Kidney epithelial cell (primary cell): ENCODE results near the gene IGSF9. TPM values are rescaled to one million over a fixed set of nuclear protein-coding genes. Genes with fewer than 3 reads are reported as not detected.

Experiments used
- DNase-seq: peaks from one replicate; pipeline ENCODE4 v3.0.0-alpha.2; 2010; ENCODE audit warnings: low read depth
- H3K27me3 ChIP-seq: 2 replicates; pipeline ENCODE4 v1.6.0; 2011; ENCODE audit warnings: low read length; ENCODE audit not compliant: control insufficient read depth, insufficient read depth
- H3K36me3 ChIP-seq: 2 replicates; pipeline ENCODE4 v1.5.1; 2011; ENCODE audit warnings: low read length; ENCODE audit not compliant: control insufficient read depth, insufficient read depth
- H3K4me3 ChIP-seq: 2 replicates; pipeline ENCODE4 v1.5.1; 2011; ENCODE audit warnings: low read depth, mild to moderate bottlenecking, control low read depth, low read length
- total RNA-seq: library from RNA; depleted of rRNA; stranded (reverse); fragments of >200 nt; gene quantifications from 2 replicates; pipeline ENCODE4 v1.2.3, GENCODE V29; 2015
- TF ChIP-seq, protein P1 (sequence below): IDR thresholded peaks from 2 replicates; pipeline ENCODE4 v1.5.1; 2011; ENCODE audit warnings: mild to moderate bottlenecking, moderate library complexity, low read length, control low read depth, inconsistent platforms; ENCODE audit not compliant: insufficient read depth, poor library complexity, severe bottlenecking

The IGSF9 gene
- total RNA-seq, 1 donor from 2014 or later = 1.7 TPM

DNA sequence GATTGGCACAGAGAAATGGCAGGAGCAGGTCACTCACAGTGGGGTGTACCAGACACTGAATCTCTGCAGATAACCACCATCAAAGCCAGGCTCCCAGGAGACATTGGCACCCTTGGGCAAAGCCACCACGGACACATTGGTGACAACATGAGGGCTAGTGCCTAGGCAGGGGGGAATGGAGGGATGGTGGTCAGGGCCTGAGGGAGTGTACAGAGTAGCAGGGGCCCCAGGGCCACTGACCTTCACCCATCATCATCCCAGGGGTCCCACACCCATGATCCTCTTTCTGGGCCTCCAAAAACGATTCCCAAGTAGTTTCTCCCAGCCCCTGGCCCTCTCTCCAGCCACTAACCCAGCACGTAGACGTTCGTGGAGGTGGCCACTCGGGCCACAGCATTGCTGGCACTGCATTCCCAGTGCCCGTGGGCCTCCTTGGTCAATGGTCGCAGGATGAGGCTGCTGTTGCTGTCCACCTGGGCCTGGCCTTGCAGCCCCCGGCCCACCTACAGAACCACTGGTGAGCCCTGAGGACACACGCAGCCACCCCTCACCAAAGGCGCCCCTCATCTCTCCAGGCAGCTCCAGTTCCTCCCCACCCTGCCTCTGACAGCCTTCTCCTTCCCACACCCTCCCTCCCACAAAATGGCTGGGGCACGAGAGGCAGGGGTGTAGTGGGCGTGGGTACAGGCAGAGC, 14.2 kb downstream of the IGSF9 start:
- Histone ChIP-seq H3K27me3 (no peaks in the 10 kb centered on the region), H3K4me3 (no peak overlapping the region), H3K36me3 (no peaks in the 10 kb centered on the region)
- TF ChIP-seq, protein P1, sequence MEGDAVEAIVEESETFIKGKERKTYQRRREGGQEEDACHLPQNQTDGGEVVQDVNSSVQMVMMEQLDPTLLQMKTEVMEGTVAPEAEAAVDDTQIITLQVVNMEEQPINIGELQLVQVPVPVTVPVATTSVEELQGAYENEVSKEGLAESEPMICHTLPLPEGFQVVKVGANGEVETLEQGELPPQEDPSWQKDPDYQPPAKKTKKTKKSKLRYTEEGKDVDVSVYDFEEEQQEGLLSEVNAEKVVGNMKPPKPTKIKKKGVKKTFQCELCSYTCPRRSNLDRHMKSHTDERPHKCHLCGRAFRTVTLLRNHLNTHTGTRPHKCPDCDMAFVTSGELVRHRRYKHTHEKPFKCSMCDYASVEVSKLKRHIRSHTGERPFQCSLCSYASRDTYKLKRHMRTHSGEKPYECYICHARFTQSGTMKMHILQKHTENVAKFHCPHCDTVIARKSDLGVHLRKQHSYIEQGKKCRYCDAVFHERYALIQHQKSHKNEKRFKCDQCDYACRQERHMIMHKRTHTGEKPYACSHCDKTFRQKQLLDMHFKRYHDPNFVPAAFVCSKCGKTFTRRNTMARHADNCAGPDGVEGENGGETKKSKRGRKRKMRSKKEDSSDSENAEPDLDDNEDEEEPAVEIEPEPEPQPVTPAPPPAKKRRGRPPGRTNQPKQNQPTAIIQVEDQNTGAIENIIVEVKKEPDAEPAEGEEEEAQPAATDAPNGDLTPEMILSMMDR = no peak
- DNase-seq = no peak

DNA sequence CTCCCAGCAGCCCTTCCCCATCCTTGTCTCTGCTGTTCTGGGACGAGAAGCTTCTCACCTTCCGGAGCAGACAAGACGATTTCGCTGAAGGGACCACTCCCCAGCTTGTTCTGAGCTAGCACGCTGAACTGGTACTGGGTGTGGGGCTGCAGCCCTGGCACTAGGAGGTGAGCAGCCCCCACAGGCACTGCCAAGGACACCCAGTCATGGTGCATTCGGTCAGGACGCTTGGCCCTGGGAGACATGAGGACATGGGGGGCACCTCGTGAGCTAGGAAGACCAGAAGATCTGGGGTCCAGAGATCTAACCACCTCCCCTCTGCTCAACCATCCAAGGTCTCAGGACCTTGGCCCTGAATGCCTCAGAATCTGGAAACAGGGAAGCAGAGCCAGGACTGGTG, 14.8 kb downstream of the IGSF9 start:
- Histone ChIP-seq H3K36me3 (no peaks in the 10 kb centered on the region), H3K27me3 (no peaks in the 10 kb centered on the region), H3K4me3 (no peak overlapping the region)
- no peak for DNase-seq
- TF ChIP-seq, protein P1 = no peak

DNA sequence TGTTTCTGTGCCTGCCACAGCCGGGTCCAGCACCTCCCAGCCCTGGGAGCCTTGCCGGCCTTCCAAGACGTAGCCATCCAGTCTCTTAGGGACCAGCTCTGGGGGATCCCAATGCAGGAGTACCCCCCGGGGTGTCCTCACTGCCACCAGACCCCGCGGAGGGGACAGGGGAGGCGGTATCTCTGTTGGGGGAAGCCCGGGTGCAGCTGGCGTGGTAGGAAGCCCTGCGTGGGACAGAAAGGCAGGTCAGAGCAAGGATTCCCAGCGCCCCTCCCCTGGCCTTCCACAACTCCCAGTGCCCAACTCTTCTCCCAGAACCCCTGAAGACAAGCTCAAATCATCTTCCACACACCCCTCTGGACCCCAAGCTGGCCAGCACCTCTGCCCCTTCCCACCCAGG, 15.2 kb downstream of the IGSF9 start:
- TF ChIP-seq, protein P1 = no peak
- no peaks in the 10 kb centered on the region for H3K27me3 ChIP-seq
- no peaks in the 10 kb centered on the region for H3K36me3 ChIP-seq
- no peak overlapping the region for H3K4me3 ChIP-seq
- no peak for DNase-seq

DNA sequence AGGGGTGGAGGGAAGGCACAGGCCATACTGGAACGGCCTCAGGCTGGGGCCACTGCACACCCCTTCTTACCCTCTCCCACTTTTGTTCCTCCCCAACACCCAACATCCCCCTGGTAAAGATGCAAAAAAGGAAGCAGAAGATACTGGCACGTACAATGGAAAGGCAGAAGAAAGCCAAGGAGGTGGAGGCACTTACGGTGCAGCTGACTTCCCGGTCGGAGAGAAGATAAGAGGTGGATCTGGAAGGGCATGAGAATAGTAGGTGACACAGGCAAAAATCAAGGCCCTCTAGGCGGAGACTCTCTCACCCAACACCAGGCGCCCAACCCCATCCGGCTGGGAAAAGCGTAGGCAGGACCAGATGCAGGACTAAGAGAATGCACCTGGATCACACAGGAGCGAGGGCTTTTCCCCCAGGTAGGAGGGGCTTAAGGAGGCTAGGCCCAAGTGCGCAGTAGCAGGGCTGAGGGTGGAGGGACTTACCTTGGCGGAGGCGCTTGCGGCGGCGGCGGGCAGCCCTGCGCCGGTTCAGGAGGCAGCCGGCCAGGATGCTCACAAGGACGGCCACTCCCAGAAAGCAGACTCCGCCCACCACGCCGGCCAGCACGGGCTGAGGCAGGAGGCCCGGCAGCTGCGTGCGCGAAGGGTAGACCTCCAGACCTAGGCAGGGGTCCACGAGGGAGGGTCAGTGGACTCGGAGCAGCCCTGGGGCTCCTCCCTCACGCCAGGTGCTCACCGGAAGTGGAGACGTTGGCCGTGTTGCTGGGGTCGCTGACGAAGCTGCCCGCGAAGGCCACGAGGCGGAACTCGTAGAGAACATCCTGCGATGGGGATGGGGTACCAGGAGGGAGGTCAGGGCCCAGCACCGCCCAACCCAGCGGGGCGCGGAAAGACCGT, 16.0 kb downstream of the IGSF9 start:
- no peaks in the 10 kb centered on the region for H3K36me3 ChIP-seq
- no peak for DNase-seq
- TF ChIP-seq, protein P1 = no peak
- no peak overlapping the region for H3K4me3 ChIP-seq
- H3K27me3 ChIP-seq = no peaks in the 10 kb centered on the region

DNA sequence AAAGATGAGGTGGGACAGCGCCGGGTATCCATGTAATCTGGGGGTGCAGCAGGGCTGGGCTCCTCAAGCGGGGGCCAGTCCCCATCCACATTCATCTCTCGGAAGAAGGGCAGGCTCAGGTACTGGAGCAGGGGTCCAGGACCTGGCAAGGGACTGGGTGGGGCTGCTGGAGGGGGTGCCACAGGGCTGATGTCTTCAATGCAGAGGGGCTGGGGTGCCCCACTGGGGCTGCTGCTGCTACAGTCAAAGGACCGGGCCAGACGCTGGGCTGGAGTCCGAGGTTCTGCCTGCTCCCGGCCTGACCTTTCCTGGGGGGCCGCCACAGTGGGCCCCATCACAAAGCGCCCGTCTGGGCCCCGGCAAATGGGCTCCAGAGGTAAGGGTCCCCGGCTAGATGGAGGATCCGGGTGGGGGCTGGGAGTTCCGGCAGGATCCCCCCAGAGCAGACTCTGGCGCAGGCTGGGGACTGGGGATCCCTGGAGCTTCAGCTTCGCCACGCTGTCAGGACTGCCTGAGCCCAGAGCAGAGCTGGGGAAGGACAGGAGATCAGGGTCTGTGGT, 16.8 kb downstream of the IGSF9 start:
- H3K4me3 ChIP-seq = no peak overlapping the region
- DNase-seq = no peak
- no peaks in the 10 kb centered on the region for H3K27me3 ChIP-seq
- H3K36me3 ChIP-seq = no peaks in the 10 kb centered on the region
- TF ChIP-seq, protein P1 = no peak
